H54 (cell line): Measurements from ENCODE around the gene MGST1.

Experiments used
- DNase-seq: peaks from one replicate; pipeline ENCODE4 v3.0.0; 2011; ENCODE audit warnings: low spot score, mixed read lengths; ENCODE audit not compliant: insufficient read length
- FAIRE-seq: peaks from 3 replicates; lab custom pipeline; 2011; peaks lifted over from hg19 to GRCh38; lab: Jason Lieb, UNC
- POLR2A ChIP-seq: IDR thresholded peaks from 2 replicates; pipeline ENCODE4 v1.6.1; 2011; ENCODE audit warnings: low read depth, mild to moderate bottlenecking, low read length

Gene MGST1

DNA sequence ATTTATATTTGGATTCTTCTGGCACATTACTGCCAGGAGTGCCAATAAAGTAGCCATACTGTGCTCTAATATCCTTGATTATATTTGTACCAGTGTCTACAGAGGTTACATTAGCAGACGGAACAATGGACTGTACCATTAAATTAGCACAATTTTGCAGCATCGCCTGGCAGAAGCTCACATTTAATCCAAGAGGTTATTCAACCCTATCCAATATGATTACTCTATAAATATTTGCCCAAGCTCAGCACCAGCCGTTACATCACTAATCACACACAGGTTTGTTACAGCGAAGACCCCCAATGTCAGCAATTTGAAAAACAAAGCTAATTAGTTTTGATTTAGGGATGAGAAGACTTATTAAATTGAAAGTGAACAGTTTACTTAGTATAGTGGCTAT lies 16.9 kb upstream of the MGST1 start:
- TF ChIP-seq POLR2A = no peak
- FAIRE-seq (no peak), DNase-seq (no peak)

DNA sequence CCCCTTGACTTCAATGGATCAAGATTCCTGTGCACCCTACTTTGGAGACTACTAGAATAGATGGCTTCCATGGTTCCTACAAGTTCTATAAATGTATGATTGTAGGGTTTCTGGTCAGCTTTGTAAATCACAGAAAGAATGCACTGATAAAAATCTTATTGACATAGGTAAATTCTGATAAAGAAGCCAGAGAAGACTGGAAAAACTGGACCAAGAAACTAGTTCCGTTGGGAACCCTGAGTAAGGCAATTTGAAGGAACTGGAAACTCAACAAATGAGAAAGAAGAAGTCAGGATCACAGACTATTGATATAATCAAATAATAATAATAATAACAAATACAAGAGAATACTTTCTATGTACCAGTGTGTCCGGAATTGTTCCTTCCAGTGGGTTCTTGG lies 15.4 kb upstream of the MGST1 start:
- FAIRE-seq (no peak), DNase-seq (no peak)
- no peak for TF ChIP-seq POLR2A

DNA sequence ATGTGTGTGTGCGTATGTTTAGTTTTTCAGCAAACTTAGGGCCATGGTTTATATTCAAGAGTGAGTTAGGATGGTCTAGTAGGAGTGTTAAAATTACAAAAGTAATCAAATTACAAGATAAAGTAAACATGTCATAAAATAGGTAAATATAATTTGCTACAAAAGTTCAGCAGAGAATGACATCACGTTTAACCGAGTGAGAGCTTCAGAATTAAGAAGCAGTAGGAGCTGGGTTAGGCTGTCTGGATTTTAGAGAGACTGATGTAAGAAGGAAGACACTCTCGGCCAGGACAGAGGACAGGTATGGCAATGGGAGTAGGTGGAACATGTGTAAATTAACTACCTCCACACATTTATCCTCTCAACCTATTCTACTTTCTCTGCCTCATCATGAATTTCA lies 11.6 kb upstream of the MGST1 start:
- DNase-seq = no peak
- TF ChIP-seq POLR2A = no peak
- FAIRE-seq = no peak

DNA sequence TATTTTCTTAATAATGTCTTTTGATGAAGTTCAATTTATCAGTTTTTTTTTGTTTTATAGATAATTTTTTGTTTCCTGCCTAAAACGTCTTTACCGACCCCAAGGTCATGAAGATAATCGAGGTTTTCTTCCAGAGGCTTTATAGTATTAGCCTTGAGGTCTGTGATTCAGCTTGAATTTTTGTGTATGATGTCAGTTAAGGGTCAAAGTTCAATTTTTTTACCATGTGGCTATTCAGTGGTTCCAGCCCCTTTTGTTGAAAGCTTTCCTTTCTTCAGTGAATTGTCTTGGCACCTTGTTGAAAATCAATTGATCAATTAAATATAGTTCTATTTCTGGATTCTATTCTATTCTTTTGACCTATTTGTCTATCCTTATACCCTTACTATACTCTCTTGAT lies 3.2 kb upstream of the MGST1 start:
- TF ChIP-seq POLR2A = no peak
- DNase-seq (no peak), FAIRE-seq (no peak)

DNA sequence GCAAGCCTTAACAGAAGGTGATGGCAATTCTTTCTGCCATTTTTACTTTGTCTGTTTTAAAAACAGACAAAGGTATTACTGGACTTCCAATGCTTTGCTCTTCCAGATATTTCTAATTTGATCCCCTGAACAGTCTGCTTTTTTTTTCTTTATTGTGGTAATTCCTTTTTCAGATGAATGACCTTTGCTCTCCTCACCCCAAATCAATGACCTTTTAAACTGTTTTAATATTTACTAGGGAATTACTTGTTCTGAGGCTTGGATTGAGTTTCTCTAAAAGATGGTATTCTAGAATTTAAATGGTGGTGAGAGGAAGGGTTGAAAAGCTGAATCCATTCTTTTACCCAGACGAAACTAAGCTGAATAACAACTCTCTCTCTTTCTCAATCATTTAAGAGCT lies 2.3 kb upstream of the MGST1 start:
- TF ChIP-seq POLR2A = no peak
- FAIRE-seq = no peak
- no peak for DNase-seq

DNA sequence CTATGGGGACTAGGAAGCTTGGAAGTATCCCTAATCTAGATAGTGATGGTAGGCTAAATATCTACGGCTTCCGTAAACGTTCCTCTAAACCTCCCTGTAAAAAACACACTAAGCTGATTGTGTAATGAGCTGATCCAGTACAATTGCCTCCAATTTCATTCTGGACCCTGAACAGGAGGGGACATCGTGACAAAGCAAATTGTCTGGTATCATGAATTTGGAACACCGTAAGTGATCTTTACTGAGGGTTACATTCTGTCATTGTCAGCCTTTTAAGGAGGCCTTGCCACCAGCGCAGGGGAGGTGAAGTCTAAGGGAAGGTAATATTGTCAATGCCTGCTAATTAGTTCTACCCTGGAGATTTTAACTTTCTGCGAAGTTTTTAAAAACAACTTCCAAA lies 487 bp upstream of the MGST1 start:
- TF ChIP-seq POLR2A = no peak
- FAIRE-seq (no peak), DNase-seq (no peak)

DNA sequence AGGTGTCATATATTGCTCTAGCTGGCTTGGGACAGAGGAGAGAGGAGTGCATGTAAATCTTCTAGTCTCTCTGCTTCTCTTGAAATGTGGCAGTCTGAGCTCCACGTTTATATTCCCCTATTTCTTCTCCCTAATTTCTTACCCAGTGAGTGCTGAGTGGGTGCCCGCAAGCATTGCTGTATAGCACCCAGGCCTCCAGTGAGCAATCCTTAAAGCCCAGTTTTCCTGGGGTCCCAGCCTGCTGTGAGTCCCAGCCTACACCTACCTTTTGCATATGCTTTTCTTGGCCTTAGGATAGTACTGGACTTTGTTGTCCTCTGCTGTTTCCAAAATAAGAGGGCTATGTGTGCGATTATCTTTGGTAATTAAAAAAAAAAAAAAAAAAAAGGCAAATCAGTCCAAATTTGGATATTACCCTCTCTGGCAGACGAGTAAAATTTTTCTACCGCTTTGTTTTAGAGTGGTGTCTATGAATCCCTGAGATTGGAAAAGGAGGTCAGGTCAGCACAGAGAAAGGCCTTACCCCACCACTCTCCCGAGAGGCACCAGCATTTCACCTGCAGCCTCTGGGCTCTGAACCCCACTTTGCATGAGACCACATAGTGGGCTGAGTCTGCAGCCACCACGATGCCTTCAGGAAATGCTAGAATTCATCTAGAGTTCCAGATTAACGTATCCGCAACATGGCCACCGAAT lies 1.1 kb downstream of the MGST1 start:
- FAIRE-seq (no peak), DNase-seq (no peak)
- TF ChIP-seq POLR2A = no peak

DNA sequence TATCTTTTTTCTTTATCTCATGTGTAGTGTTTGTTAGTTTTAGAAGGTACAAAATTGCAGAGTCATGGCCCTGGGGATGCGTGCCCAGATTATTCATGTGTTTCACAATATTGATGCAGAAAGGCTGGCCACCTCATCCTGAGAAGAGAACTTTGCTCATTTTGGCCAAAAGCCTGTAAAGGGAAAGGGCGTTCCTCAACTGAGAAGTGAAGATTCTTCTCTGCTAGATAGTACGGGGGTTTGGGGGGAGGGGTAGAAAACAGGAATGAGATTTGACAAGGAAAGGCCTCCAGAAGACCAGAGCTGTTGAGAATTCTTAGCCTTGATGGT lies 1.7 kb downstream of the MGST1 start:
- TF ChIP-seq POLR2A = no peak
- peak; percentile 36 for FAIRE-seq
- no peak for DNase-seq

DNA sequence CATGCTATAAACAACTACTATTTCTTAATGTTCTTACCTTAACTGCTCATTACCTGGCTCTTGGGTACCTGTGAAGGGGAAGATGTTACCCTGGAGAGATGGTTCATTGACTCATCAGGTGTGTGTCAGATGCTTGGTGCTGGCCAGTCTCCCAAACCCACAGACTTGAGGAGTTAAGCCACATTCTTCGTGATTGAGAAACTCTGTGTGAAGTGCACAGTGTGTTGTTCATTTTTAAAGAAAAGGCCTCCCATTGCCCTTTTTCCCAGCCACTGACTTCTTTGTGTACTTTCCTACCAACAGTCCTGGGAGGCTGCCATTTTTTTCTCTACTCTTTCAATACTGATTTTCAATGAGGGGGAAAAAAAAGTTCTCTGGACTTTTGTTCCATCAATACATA lies 3.2 kb downstream of the MGST1 start:
- FAIRE-seq = peak; percentile 93

DNA sequence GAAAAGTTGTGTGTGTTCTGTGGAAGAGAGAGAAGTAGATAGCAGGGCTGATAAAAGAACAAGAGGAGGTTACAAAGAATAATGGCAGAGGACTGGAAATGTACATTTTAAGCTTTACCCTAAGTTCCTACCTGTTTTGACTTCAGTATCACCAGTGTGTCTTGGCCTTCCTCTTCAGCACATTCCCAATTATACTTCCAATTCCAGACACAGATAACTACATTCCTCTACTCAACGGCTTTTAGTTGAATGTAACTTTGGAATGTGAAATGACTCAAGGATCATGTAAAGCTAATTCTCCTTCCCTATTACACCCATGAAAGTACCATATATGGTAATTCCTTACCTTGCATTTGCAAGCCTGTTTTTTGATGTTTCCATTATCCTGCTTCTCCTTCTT lies 5.0 kb downstream of the MGST1 start:
- FAIRE-seq = no peak
- no peak for TF ChIP-seq POLR2A
- DNase-seq = no peak

More for the DNA sequence above, 3.2 kb downstream of the MGST1 start:
- peak; percentile 10 for DNase-seq
- TF ChIP-seq POLR2A = no peak

DNA sequence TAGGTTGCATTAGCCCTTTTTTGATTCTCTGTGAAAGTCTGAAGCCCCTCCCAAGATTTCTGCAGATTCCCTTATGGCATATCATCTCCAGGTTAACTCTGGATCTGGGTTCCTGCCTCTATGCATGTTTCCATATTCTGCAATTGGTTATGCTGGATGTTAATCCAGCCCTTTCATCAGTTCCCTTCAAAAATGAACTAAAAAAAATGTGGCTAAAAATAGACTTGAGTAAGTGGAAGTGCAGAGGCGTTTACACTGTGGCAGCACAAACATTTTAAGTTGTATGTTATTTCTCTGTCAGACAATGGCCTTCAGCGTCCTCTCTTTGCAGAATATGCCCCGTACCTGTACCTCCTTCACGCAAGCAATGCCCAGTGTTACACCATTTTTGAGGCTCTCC lies 11.4 kb downstream of the MGST1 start:
- no peak for TF ChIP-seq POLR2A
- no peak for FAIRE-seq
- no peak for DNase-seq

DNA sequence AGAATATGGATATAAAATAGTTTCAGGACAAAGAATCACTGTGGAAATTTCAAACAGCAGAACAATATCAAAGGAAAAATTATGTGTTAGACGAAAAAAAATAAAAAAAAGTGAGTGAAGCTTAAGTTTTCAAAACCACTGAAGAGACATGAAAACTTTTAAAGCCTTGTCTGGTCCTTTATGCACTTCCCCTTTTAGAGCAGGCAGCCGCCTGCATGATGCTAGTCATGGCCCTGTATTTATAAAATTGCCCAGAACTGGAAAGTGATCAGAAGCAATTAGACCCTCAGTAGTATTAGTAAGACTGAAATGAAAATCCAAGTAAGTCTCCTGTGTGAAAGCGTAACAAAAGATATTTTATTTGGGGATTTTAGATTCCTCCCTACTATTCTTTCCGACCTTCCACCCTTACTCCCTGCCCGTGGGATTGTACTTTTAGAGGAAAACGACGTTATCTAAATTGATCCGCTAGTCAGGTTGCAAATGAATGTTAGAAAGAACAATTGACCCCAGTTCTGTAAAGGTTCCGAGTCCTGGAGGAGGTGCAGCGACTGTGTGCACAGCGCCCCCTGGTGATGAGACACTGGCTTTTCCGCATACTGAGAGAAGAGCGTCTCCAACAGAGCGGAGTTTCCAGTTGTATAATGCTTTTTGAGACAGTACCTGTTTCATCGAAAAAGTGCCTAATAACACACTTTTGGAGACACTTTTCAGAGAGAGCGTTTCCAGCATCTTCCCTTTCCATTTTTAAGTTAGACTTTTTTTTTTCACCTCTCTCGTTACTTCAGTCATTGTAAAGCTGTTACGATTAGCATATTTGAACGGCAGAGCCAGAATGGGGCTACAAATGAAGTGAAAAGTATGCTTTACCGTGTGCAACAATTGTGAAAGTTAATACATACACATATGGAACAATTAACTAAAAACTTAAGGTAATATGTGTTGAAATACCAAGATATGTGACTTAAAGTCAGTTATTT lies 12.4 kb downstream of the MGST1 start:
- no peak for DNase-seq

DNA sequence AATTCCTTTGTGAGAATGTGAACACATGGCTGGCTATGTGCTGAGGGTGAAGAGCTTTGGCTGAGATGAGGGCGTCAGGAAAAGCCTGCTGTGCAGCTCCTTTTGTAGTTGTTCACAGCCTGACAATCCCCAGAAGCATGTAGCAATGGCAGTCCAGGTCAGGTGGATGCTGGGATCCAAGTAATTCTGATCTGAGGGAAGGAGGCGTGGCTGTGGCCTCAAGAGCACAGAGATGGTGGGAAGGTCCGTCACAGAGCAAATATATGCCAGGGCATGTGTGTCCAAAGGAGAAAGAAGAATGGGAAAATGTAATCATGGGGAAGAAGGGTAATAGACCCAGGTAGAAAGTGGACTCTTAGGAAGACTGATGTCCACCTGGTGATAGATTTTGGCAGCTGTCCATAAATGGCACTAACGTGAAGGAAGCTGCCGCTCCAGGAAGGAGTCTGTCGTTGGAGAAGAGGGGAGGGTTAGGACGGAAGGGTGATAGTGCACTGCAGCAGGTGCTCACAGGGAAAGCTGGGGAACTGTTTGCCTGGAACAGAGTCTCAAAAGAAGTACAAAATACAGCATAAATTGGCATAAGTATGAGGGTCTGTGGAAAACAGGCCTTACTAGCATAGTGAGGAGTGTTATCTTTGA lies 13.8 kb downstream of the MGST1 start:
- no peak for TF ChIP-seq POLR2A
- DNase-seq (no peak), FAIRE-seq (no peak)

More for the DNA sequence above, 12.4 kb downstream of the MGST1 start:
- peak; percentile 36 for FAIRE-seq
- TF ChIP-seq POLR2A = no peak

DNA sequence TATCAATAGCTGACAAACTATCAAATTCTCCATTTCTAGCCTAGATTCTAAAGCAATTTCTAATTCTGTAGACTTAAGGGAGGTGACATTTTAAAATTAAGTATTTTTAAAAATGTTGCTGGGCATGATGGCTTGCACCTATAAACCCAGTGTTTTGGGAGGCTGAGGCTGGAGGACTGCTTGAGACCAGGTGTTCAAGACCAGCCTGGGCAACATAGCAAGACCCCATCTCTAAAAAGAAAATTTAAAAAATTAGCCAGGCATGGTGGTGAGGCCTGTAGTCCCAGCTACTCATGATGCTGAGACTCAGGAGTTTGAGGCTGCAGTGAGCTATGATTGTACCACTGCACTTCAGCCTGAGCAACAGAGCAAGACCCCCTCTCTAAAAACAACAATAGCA lies 15.1 kb downstream of the MGST1 start:
- no peak for FAIRE-seq
- DNase-seq = no peak
- no peak for TF ChIP-seq POLR2A
